GM12872 (cell line): ENCODE measurements around the gene WDR88.

Experiments
- CTCF ChIP-seq: IDR thresholded peaks from 3 replicates; pipeline ENCODE4 v1.5.1; 2011; ENCODE audit warnings: low read depth, mild to moderate bottlenecking, low read length, moderate library complexity; ENCODE audit not compliant: insufficient read depth

Gene WDR88

GRCh38 chr19:33132021-33132420, at the start of gene WDR88:
Gene WDR88, plus strand, starts transcription at chr19:33132114. Its CDS starts 56 bp downstream, at chr19:33132170.
- no peak for TF ChIP-seq CTCF

- no peak for TF ChIP-seq CTCF
Observed at GRCh38 chr19:33085570-33086128, 46.3 kb upstream of the WDR88 start.

- TF ChIP-seq CTCF, result no peak
Observed at GRCh38 chr19:33086955-33087354, 45.0 kb upstream of the WDR88 start.

- no peak for TF ChIP-seq CTCF
Observed at GRCh38 chr19:33089010-33089409, 42.9 kb upstream of the WDR88 start.

- no peak for TF ChIP-seq CTCF
Observed at GRCh38 chr19:33090179-33090578, 41.7 kb upstream of the WDR88 start.

- no peak for TF ChIP-seq CTCF
Observed at GRCh38 chr19:33093420-33094210, 38.3 kb upstream of the WDR88 start.

GRCh38 chr19:33094436-33095067, 37.4 kb upstream of the WDR88 start:
- no peak for TF ChIP-seq CTCF
